ENCODE measurements around the gene OR2T35. TPM values are rescaled to one million over a fixed set of nuclear protein-coding genes. Genes with fewer than 3 reads are reported as not detected.
"Not testable (repeated sequence)": the region's sequence is repeated elsewhere in the genome, so short reads cannot be mapped to it uniquely, and the experiment has no call there.

The OR2T35 gene
- total and polyA plus RNA-seq, 9 of the 15 experiments (the other 6 are each of a cell fraction or from before 2014, with no cell fraction given): not detected

- DNase-seq (ENCODE audit: extremely low read depth in 1 of 4, low spot score in 3 of 4); H3K9ac ChIP-seq (ENCODE audit: insufficient read depth in 1 of 2, low read depth in 2 of 2, low read length in 2 of 2); H4K20me1 ChIP-seq (replicated peaks; ENCODE audit: control insufficient read depth, insufficient read depth, low read length); H3K79me2 ChIP-seq (ENCODE audit: control insufficient read depth, insufficient read depth, low read length); CTCF ChIA-PET (ENCODE audit: low intra/inter-chr PET ratio); intact Hi-C loops (cut with micrococcal nuclease); H3K27ac ChIP-seq (ENCODE audit: extremely low read depth, low read depth, low read length); H3K4me1 ChIP-seq (replicated peaks in 1 of 2; ENCODE audit: control insufficient read depth in 2 of 2, insufficient read depth in 2 of 2, low read length in 2 of 2); H3K9me3 ChIP-seq (replicated peaks; ENCODE audit: control insufficient read depth, insufficient read depth, low read depth, low read length); H3K27me3 ChIP-seq (ENCODE audit: control insufficient read depth in 2 of 2, insufficient read depth in 2 of 2, low read length in 2 of 2); H3K9me1 ChIP-seq (ENCODE audit: control insufficient read depth, insufficient read depth, low read length); H3K4me2 ChIP-seq (ENCODE audit: insufficient read depth, low read length); POLR2A ChIA-PET; H2AFZ ChIP-seq (ENCODE audit: low read depth, low read length); H3K4me3 ChIP-seq; FAIRE-seq; H3K36me3 ChIP-seq (ENCODE audit: control insufficient read depth, insufficient read depth, low read length); in situ Hi-C loops (cut with MboI); ATAC-seq; BruUV-seq (replicated peaks): not testable (repeated sequence)
- no CpG with 5 or more reads among the region's 5 CpGs for whole genome bisulfite sequencing (ENCODE audit: insufficient coverage, low coverage, missing lambda C conversion rate)
Observed at GRCh38 chr1:248639652-248640051, 5.4 kb downstream of the OR2T35 start.

DNA sequence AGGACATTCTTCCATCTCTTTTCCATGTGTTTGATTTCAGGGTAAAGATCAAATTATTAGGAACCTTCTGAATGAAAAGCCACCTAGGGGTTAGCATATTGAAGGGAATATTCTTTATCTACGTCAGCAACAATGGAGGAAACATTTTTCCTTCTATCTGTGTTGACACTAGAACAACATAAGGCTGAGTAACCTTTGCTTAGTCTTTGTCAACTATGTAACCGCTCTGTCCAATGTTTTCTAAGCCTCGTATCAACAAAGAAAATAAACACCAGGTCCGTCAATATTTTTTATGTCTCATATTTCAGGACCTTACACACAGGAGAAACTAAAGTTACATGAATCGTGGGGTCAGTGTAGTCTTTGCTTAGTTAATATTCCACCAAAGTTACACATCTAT, 8.5 kb downstream of the OR2T35 start:
- POLR2A ChIA-PET; in situ Hi-C loops (cut with MboI); intact Hi-C loops (cut with micrococcal nuclease); H4K20me1 ChIP-seq (replicated peaks; ENCODE audit: control insufficient read depth, insufficient read depth, low read length); H3K27ac ChIP-seq (ENCODE audit: extremely low read depth, low read depth, low read length); ATAC-seq; H3K4me1 ChIP-seq (replicated peaks in 1 of 2; ENCODE audit: control insufficient read depth in 2 of 2, insufficient read depth in 2 of 2, low read length in 2 of 2); H3K79me2 ChIP-seq (ENCODE audit: control insufficient read depth, insufficient read depth, low read length); BruUV-seq (replicated peaks); H3K9ac ChIP-seq (ENCODE audit: insufficient read depth in 1 of 2, low read depth in 2 of 2, low read length in 2 of 2); DNase-seq (ENCODE audit: extremely low read depth in 1 of 4, low spot score in 3 of 4); FAIRE-seq; H3K36me3 ChIP-seq (ENCODE audit: control insufficient read depth, insufficient read depth, low read length); H2AFZ ChIP-seq (ENCODE audit: low read depth, low read length); H3K9me3 ChIP-seq (replicated peaks; ENCODE audit: control insufficient read depth, insufficient read depth, low read depth, low read length); H3K9me1 ChIP-seq (ENCODE audit: control insufficient read depth, insufficient read depth, low read length); H3K4me2 ChIP-seq (ENCODE audit: insufficient read depth, low read length); CTCF ChIA-PET (ENCODE audit: low intra/inter-chr PET ratio); H3K27me3 ChIP-seq (ENCODE audit: control insufficient read depth in 2 of 2, insufficient read depth in 2 of 2, low read length in 2 of 2); H3K4me3 ChIP-seq: not testable (repeated sequence)
- WGBS (ENCODE audit: insufficient coverage, low coverage, missing lambda C conversion rate): 0% methylated on average over 1 of the region's 5 CpGs

GRCh38 chr1:248634991-248635390, 10.1 kb downstream of the OR2T35 start, which contains the start of gene OR2T11:
Gene OR2T11 (minus strand): TSS chr1:248635091. CDS start chr1:248627128, 7,963 bp downstream.
- ATAC-seq; H3K9ac ChIP-seq (ENCODE audit: insufficient read depth in 1 of 2, low read depth in 2 of 2, low read length in 2 of 2); H3K36me3 ChIP-seq (ENCODE audit: control insufficient read depth, insufficient read depth, low read length); H4K20me1 ChIP-seq (replicated peaks; ENCODE audit: control insufficient read depth, insufficient read depth, low read length); H3K27me3 ChIP-seq (ENCODE audit: control insufficient read depth in 2 of 2, insufficient read depth in 2 of 2, low read length in 2 of 2); in situ Hi-C loops (cut with MboI); H2AFZ ChIP-seq (ENCODE audit: low read depth, low read length); DNase-seq (ENCODE audit: extremely low read depth in 1 of 4, low spot score in 3 of 4); H3K4me3 ChIP-seq; H3K27ac ChIP-seq (ENCODE audit: extremely low read depth, low read depth, low read length); H3K4me1 ChIP-seq (replicated peaks in 1 of 2; ENCODE audit: control insufficient read depth in 2 of 2, insufficient read depth in 2 of 2, low read length in 2 of 2); H3K9me3 ChIP-seq (replicated peaks; ENCODE audit: control insufficient read depth, insufficient read depth, low read depth, low read length); CTCF ChIA-PET (ENCODE audit: low intra/inter-chr PET ratio); H3K79me2 ChIP-seq (ENCODE audit: control insufficient read depth, insufficient read depth, low read length); BruUV-seq (replicated peaks); FAIRE-seq; H3K4me2 ChIP-seq (ENCODE audit: insufficient read depth, low read length); POLR2A ChIA-PET; H3K9me1 ChIP-seq (ENCODE audit: control insufficient read depth, insufficient read depth, low read length); intact Hi-C loops (cut with micrococcal nuclease): not testable (repeated sequence)
- WGBS (ENCODE audit: insufficient coverage, low coverage, missing lambda C conversion rate): no CpG with 5 or more reads among the region's 2 CpGs
